Right lobe of liver (tissue), 6 donors: ENCODE results near the gene ACTBL2. TPM values are rescaled to one million over a fixed set of nuclear protein-coding genes. Genes with fewer than 3 reads are reported as not detected.
A peak's percentile ranks its signal among the peaks of the same experiment; 100 is the strongest.

Source experiments
- ATAC-seq, 4 donors: fragments of 200-7000 bp; cut with Tn5 transposase; one replicate each; pipeline ENCODE4 v1.9.1; 2020; ENCODE audit warnings: mild to moderate bottlenecking in 4 of 4, moderate library complexity in 4 of 4
- DNase-seq, 3 donors: peaks; one replicate each; pipeline ENCODE4 v3.0.0-alpha.2; 2020
- H3K27ac ChIP-seq, 3 donors: fragments of 200-600 bp; one replicate each; pipeline ENCODE4 v1.8.0; 2022
- H3K27me3 ChIP-seq, 2 donors: fragments of 200-600 bp; one replicate each; pipeline ENCODE4 v1.8.0; 2022
- H3K36me3 ChIP-seq, 4 donors: fragments of 200-600 bp; sonication (generic) in 1 of 4; one replicate each; pipeline versions ENCODE4 v1.5.1 to v1.8.0; 2017 to 2022; ENCODE audit warnings: control low read depth in 1 of 4
- H3K4me1 ChIP-seq, 4 donors: fragments of 200-600 bp; sonication (generic) in 1 of 4; one replicate each; pipeline versions ENCODE4 v1.5.1 to v1.8.0; 2017 to 2022; ENCODE audit warnings: control low read depth in 1 of 4
- H3K4me3 ChIP-seq, 3 donors: fragments of 200-600 bp; one replicate each; pipeline ENCODE4 v1.8.0; 2022
- H3K9me3 ChIP-seq, 4 donors: fragments of 200-600 bp; sonication (generic) in 1 of 4; one replicate each; pipeline versions ENCODE4 v1.5.1 to v1.8.0; 2017 to 2022; ENCODE audit warnings: control low read depth in 1 of 4
- CTCF ChIP-seq, 4 donors: fragments of 200-600 bp in 3 of 4; fragments of 450-650 bp in 1 of 4; IDR thresholded peaks; one replicate each; pipeline versions ENCODE4 v1.5.1 to v1.8.0; 2016 to 2022; ENCODE audit warnings: antibody characterized with exemption in 4 of 4, mild to moderate bottlenecking in 2 of 4
- POLR2A ChIP-seq: fragments of 450-650 bp; IDR thresholded peaks from one replicate; pipeline ENCODE4 v1.6.1; 2017; ENCODE audit warnings: antibody characterized with exemption, mild to moderate bottlenecking
- WGBS: methylation state at CpG from one replicate; pipeline ENCODE4 v1.1.6; 2018; ENCODE audit warnings: low coverage, low lambda C conversion rate; ENCODE audit not compliant: insufficient coverage; ENCODE audit errors: missing lambda C conversion rate; 5-methylcytosine and 5-hydroxymethylcytosine counted together
- intact Hi-C, 2 donors: fragments of 100-400 bp; cut with DNase I; formaldehyde crosslinking; loops; one replicate each; pipeline versions ENCODE4 v1.11.2 to v1.14.1; 2022
- total RNA-seq, 6 experiments: library from RNA; depleted of rRNA in 2 of 6; stranded (reverse); fragments of >200 nt in 2 of 6; fragmentation: NEBNext Ultra II Directional in 3 of 6; extraction: Animal tissue kit (Norgen Biotek cat#: 25700) in 3 of 6; gene quantifications; one replicate each; pipeline versions ENCODE4 v1.1.0 to v1.2.4, GENCODE V29; 2016 to 2023
- donor health status: DM: no; HTN: yes; CAD: no.
- donor health status: DM: no; HTN: no; CAD: no.
- donor health status: DM: no; HTN: no; CAD: no.
- donor health status: DM: no; HTN: yes; CAD: no.
- donor health status: DM: no; HTN: yes; CAD: no.

Gene ACTBL2
- total RNA-seq, 6 experiments from 2014 or later, result not detected

- Histone ChIP-seq H3K36me3 (no peaks in the 10 kb centered on the region), H3K27ac (no peak overlapping the region), H3K9me3 (no peaks in the 10 kb centered on the region), H3K4me1 (no peaks in the 10 kb centered on the region), H3K27me3 (no peaks in the 10 kb centered on the region), H3K4me3 (no peak overlapping the region)
- no peak for TF ChIP-seq CTCF (IDR thresholded peaks at IDR 0.05)
- TF ChIP-seq POLR2A, result no peak
- intact Hi-C loops, result no loop called here
- no peak for DNase-seq
- ATAC-seq, result no peak
- WGBS, result 78% methylated on average over 3 of the region's 3 CpGs
Measured at GRCh38 chr5:57492632-57493031, 10.0 kb upstream of the ACTBL2 start.

GRCh38 chr5:57491369-57491965 is 8.9 kb upstream of the ACTBL2 start:
- DNase-seq, result no peak

GRCh38 chr5:57488215-57488955 is 5.8 kb upstream of the ACTBL2 start:
- Histone ChIP-seq H3K4me3 (no peak overlapping the region), H3K27me3 (no peaks in the 10 kb centered on the region), H3K9me3 (no peaks in the 10 kb centered on the region), H3K27ac (no peak overlapping the region), H3K36me3 (no peaks in the 10 kb centered on the region), H3K4me1 (no peaks in the 10 kb centered on the region)
- intact Hi-C loops, result no loop called here
- ATAC-seq (peak; percentile 50 to 83 (median 64)), DNase-seq (no peak)
- WGBS, result 35% methylated on average over 9 of the region's 9 CpGs
- TF ChIP-seq CTCF (IDR thresholded peaks at IDR 0.05) (no peak), POLR2A (no peak)

More at GRCh38 chr5:57491369-57491965, 8.9 kb upstream of the ACTBL2 start:
- 78% methylated on average over 5 of the region's 5 CpGs for WGBS
- Histone ChIP-seq H3K4me1 (no peaks in the 10 kb centered on the region), H3K27ac (no peak overlapping the region), H3K9me3 (no peaks in the 10 kb centered on the region), H3K4me3 (no peak overlapping the region), H3K27me3 (no peaks in the 10 kb centered on the region), H3K36me3 (no peaks in the 10 kb centered on the region)
- TF ChIP-seq CTCF (IDR thresholded peaks at IDR 0.05) (no peak), POLR2A (no peak)
- intact Hi-C loops, result no loop called here
- no peak for ATAC-seq

- no peaks in the 10 kb centered on the region for H3K4me1 ChIP-seq
- H3K27me3 ChIP-seq, result no peaks in the 10 kb centered on the region
- no peak overlapping the region for H3K4me3 ChIP-seq
- TF ChIP-seq CTCF (IDR thresholded peaks at IDR 0.05) (no peak), POLR2A (no peak)
- intact Hi-C loops, result no loop called here
- ATAC-seq, result no peak
- DNase-seq, result no peak
- WGBS, result 72% methylated on average over 4 of the region's 4 CpGs
- no peaks in the 10 kb centered on the region for H3K36me3 ChIP-seq
- no peaks in the 10 kb centered on the region for H3K9me3 ChIP-seq
- no peak overlapping the region for H3K27ac ChIP-seq
Measured at GRCh38 chr5:57486027-57486602, 3.5 kb upstream of the ACTBL2 start.
